Measurements from ENCODE around the gene LTA. TPM values are rescaled to one million over a fixed set of nuclear protein-coding genes. Genes with fewer than 3 reads are reported as not detected.
A peak's percentile ranks its signal among the peaks of the same experiment; 100 is the strongest.

Gene LTA
- total and polyA plus RNA-seq, 5 donors, result 0.07 TPM; not detected in 4

DNA sequence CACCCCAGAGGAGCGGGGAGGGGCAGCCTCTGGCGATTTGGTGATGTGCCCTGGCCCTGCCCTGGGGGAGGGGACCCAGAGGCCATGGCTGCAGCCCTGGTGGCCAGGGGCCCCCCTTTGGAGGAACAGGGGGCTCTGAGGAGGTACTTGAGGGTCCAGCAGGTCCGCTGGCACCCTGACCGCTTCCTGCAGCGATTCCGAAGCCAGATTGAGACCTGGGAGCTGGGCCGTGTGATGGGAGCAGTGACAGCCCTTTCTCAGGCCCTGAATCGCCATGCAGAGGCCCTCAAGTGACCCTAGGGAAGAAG is 13.8 kb upstream of the LTA start:
- DNase-seq, result no peak
- Histone ChIP-seq H3K27ac (ENCODE audit: low read length) (peak overlapping the region; percentile 55), H3K4me3 (ENCODE audit: low read length) (no peak overlapping the region), H3K9me3 (ENCODE audit: control insufficient read depth, low read length) (no peaks in the 10 kb centered on the region), H3K4me1 (ENCODE audit: control insufficient read depth, insufficient read depth, low read length) (peaks cover 18% of the 10 kb centered on the region), H3K27me3 (ENCODE audit: control insufficient read depth, insufficient read depth) (no peaks in the 10 kb centered on the region)
- WGBS, result 78% methylated on average over 8 of the region's 8 CpGs
- intact Hi-C loops (cut with DNase I), result no loop called here
- peak in 1 of 2 donors; percentile 19 for ATAC-seq

- DNase-seq (peak in 2 of 3 donors; percentile 64 to 72), ATAC-seq (peak; percentile 22 to 40)
- peaks cover 18% of the 10 kb centered on the region for H3K4me1 ChIP-seq (ENCODE audit: control insufficient read depth, insufficient read depth, low read length)
- no peak overlapping the region for H3K4me3 ChIP-seq (ENCODE audit: low read length)
- H3K9me3 ChIP-seq (ENCODE audit: control insufficient read depth, low read length), result no peaks in the 10 kb centered on the region
- H3K27me3 ChIP-seq (ENCODE audit: control insufficient read depth, insufficient read depth), result no peaks in the 10 kb centered on the region
- whole genome bisulfite sequencing, result 72% methylated on average over 14 of the region's 14 CpGs
- H3K27ac ChIP-seq (ENCODE audit: low read length), result peak overlapping the region; percentile 55
- intact Hi-C loops (cut with DNase I), result no loop called here
Measured at GRCh38 chr6:31558631-31559500, 13.2 kb upstream of the LTA start.

GRCh38 chr6:31559606-31559957 is 12.5 kb upstream of the LTA start:
- no peak for ATAC-seq
- intact Hi-C loops (cut with DNase I), result no loop called here
- H3K4me3 ChIP-seq (ENCODE audit: low read length), result no peak overlapping the region
- DNase-seq, result no peak
- 51% methylated on average over 4 of the region's 4 CpGs for WGBS
- no peaks in the 10 kb centered on the region for H3K27me3 ChIP-seq (ENCODE audit: control insufficient read depth, insufficient read depth)
- peak overlapping the region; percentile 50 for H3K27ac ChIP-seq (ENCODE audit: low read length)
- H3K9me3 ChIP-seq (ENCODE audit: control insufficient read depth, low read length), result no peaks in the 10 kb centered on the region
- H3K4me1 ChIP-seq (ENCODE audit: control insufficient read depth, insufficient read depth, low read length), result peaks cover 18% of the 10 kb centered on the region

DNA sequence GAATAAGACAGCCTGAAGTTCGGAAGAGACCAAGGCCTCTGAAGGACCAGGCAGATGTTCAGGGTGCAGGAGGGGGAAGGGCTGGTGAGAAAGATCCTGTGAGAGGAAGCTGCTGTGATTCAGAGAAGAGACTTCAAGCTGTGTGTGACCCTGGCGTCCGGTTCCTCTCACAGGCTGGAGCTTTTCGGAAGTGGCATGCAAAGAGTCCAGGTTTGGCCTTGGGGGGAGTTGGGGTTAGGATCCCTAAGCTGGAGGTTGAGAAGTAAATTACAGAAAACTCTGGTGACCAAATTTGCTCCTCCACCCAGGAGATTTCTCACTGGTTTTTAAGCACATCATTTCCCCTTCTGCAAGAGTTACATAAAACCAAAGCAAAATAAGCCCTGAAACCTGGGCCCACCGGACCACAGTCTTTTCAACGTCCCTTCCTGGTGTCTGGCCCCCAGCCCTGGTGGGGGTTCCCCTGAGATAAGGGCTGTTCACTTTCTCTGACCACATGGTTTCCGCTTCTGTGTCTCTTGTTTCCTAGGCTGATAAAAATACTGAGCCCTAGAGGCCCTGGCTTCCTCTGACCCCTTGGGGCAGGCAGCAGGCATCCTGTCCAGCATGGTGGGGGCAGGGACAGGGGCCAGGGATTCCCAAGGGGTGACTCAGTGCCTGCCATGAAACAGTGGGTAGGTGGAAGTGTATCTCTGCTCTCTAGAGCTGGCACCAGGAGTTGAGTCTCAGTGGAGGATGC is 12.0 kb upstream of the LTA start:
- Histone ChIP-seq H3K4me1 (ENCODE audit: control insufficient read depth, insufficient read depth, low read length) (peaks cover 18% of the 10 kb centered on the region), H3K27me3 (ENCODE audit: control insufficient read depth, insufficient read depth) (no peaks in the 10 kb centered on the region), H3K9me3 (ENCODE audit: control insufficient read depth, low read length) (no peaks in the 10 kb centered on the region), H3K27ac (ENCODE audit: low read length) (peak overlapping the region; percentile 50), H3K4me3 (ENCODE audit: low read length) (no peak overlapping the region)
- 38% methylated on average over 7 of the region's 7 CpGs for WGBS
- DNase-seq (peak; percentile 75 to 87 (median 87)), ATAC-seq (peak; percentile 88 to 96)
- intact Hi-C loops (cut with DNase I), result no loop called here

GRCh38 chr6:31560697-31561058 is 11.4 kb upstream of the LTA start:
- intact Hi-C loops (cut with DNase I), result no loop called here
- H3K27me3 ChIP-seq (ENCODE audit: control insufficient read depth, insufficient read depth), result no peaks in the 10 kb centered on the region
- peak overlapping the region; percentile 35 for H3K27ac ChIP-seq (ENCODE audit: low read length)
- H3K4me3 ChIP-seq (ENCODE audit: low read length), result no peak overlapping the region
- DNase-seq (no peak), ATAC-seq (no peak)
- peaks cover 18% of the 10 kb centered on the region for H3K4me1 ChIP-seq (ENCODE audit: control insufficient read depth, insufficient read depth, low read length)
- no peaks in the 10 kb centered on the region for H3K9me3 ChIP-seq (ENCODE audit: control insufficient read depth, low read length)

- Histone ChIP-seq H3K4me3 (ENCODE audit: low read length) (no peak overlapping the region), H3K9me3 (ENCODE audit: control insufficient read depth, low read length) (no peaks in the 10 kb centered on the region), H3K27me3 (ENCODE audit: control insufficient read depth, insufficient read depth) (no peaks in the 10 kb centered on the region), H3K27ac (ENCODE audit: low read length) (no peak overlapping the region), H3K4me1 (ENCODE audit: control insufficient read depth, insufficient read depth, low read length) (no peaks in the 10 kb centered on the region)
- intact Hi-C loops (cut with DNase I), result no loop called here
- ATAC-seq, result no peak
- DNase-seq, result no peak
- WGBS, result 46% methylated on average over 9 of the region's 9 CpGs
Measured at GRCh38 chr6:31567531-31568370, 4.3 kb upstream of the LTA start.

GRCh38 chr6:31568537-31568961 is 3.5 kb upstream of the LTA start:
- Histone ChIP-seq H3K27ac (ENCODE audit: low read length) (no peak overlapping the region), H3K27me3 (ENCODE audit: control insufficient read depth, insufficient read depth) (no peaks in the 10 kb centered on the region), H3K4me1 (ENCODE audit: control insufficient read depth, insufficient read depth, low read length) (no peaks in the 10 kb centered on the region), H3K4me3 (ENCODE audit: low read length) (no peak overlapping the region), H3K9me3 (ENCODE audit: control insufficient read depth, low read length) (no peaks in the 10 kb centered on the region)
- 70% methylated on average over 3 of the region's 3 CpGs for WGBS
- DNase-seq (no peak), ATAC-seq (peak in 1 of 2 donors; percentile 32)
- intact Hi-C loops (cut with DNase I), result no loop called here

- Histone ChIP-seq H3K9me3 (ENCODE audit: control insufficient read depth, low read length) (no peaks in the 10 kb centered on the region), H3K4me1 (ENCODE audit: control insufficient read depth, insufficient read depth, low read length) (no peaks in the 10 kb centered on the region), H3K27me3 (ENCODE audit: control insufficient read depth, insufficient read depth) (no peaks in the 10 kb centered on the region), H3K27ac (ENCODE audit: low read length) (no peak overlapping the region), H3K4me3 (ENCODE audit: low read length) (no peak overlapping the region)
- ATAC-seq (no peak), DNase-seq (no peak)
- intact Hi-C loops (cut with DNase I), result no loop called here
- WGBS, result 76% methylated on average over 1 of the region's 1 CpG
Measured at GRCh38 chr6:31569861-31570536, 2.1 kb upstream of the LTA start.

DNA sequence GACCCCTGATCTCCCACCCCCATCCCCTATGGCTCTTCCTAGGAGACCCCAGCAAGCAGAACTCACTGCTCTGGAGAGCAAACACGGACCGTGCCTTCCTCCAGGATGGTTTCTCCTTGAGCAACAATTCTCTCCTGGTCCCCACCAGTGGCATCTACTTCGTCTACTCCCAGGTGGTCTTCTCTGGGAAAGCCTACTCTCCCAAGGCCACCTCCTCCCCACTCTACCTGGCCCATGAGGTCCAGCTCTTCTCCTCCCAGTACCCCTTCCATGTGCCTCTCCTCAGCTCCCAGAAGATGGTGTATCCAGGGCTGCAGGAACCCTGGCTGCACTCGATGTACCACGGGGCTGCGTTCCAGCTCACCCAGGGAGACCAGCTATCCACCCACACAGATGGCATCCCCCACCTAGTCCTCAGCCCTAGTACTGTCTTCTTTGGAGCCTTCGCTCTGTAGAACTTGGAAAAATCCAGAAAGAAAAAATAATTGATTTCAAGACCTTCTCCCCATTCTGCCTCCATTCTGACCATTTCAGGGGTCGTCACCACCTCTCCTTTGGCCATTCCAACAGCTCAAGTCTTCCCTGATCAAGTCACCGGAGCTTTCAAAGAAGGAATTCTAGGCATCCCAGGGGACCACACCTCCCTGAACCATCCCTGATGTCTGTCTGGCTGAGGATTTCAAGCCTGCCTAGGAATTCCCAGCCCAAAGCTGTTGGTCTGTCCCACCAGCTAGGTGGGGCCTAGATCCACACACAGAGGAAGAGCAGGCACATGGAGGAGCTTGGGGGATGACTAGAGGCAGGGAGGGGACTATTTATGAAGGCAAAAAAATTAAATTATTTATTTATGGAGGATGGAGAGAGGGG is 1.4 kb downstream of the LTA start:
- WGBS, result 89% methylated on average over 9 of the region's 9 CpGs
- H3K27ac ChIP-seq (ENCODE audit: low read length), result no peak overlapping the region
- H3K9me3 ChIP-seq (ENCODE audit: control insufficient read depth, low read length), result no peaks in the 10 kb centered on the region
- no peak overlapping the region for H3K4me3 ChIP-seq (ENCODE audit: low read length)
- intact Hi-C loops (cut with DNase I), result no loop called here
- no peak for DNase-seq
- H3K4me1 ChIP-seq (ENCODE audit: control insufficient read depth, insufficient read depth, low read length), result no peaks in the 10 kb centered on the region
- no peaks in the 10 kb centered on the region for H3K27me3 ChIP-seq (ENCODE audit: control insufficient read depth, insufficient read depth)
- ATAC-seq, result no peak

All from right cardiac atrium (tissue), 5 donors.